Activated naive CD4-positive, alpha-beta T cell treated with anti-CD3 and anti-CD28 coated beads, Interleukin-2, amount 10 ng/mL, durations not matched to agents 7 days and 5 days (primary cell): ENCODE measurements around the gene SEMA4A.

Experiments used
- CTCF ChIA-PET: fragments of 350-600 bp; sonication (Branson Sonifier 250); formaldehyde crosslinking; loops from one replicate; lab custom pipeline; 2021; ENCODE audit warnings: antibody characterized with exemption; lab: Charles Lee
- DNase-seq: peaks from one replicate; pipeline ENCODE4 v3.0.0-alpha.2; 2020
- H3K27ac Mint-ChIP-seq: one replicate; pipeline ENCODE4 v1.8.0; 2021; ENCODE audit warnings: mild to moderate bottlenecking, moderate library complexity, mixed read lengths
- H3K27me3 Mint-ChIP-seq: one replicate; pipeline ENCODE4 v1.8.0; 2021; ENCODE audit warnings: mild to moderate bottlenecking, mixed read lengths
- H3K36me3 Mint-ChIP-seq: one replicate; pipeline ENCODE4 v1.8.0; 2021; ENCODE audit warnings: mixed read lengths
- H3K4me1 Mint-ChIP-seq: one replicate; pipeline ENCODE4 v1.8.0; 2021; ENCODE audit warnings: mixed read lengths
- H3K4me3 Mint-ChIP-seq: one replicate; pipeline ENCODE4 v1.8.0; 2021; ENCODE audit warnings: mild to moderate bottlenecking, moderate library complexity, mixed read lengths
- H3K9me3 Mint-ChIP-seq: one replicate; pipeline ENCODE4 v1.8.0; 2021; ENCODE audit warnings: mixed read lengths

Gene SEMA4A

GRCh38 chr1:156193488-156194299 is 40.3 kb downstream of the SEMA4A start, which contains the start of gene SLC25A44:
Gene SLC25A44 (plus strand): TSS chr1:156194104. CDS start chr1:156199848, 5,744 bp downstream.
- Mint-ChIP-seq H3K27me3 (no peaks in the 10 kb centered on the region), H3K4me3 (peak within 1 kb of the TSS; percentile 94), H3K4me1 (peaks cover 66% of the 10 kb centered on the region), H3K9me3 (peaks cover 3% of the 10 kb centered on the region), H3K27ac (peak within 1 kb of the TSS; percentile 88), H3K36me3 (peaks cover 19% of the 10 kb centered on the region)
- CTCF ChIA-PET = interaction anchor here (0.7 to 1.7 kb wide), 6 partner anchors 15 to 180 kb away, joined by 3 to 5 read pairs (median 3); partner anchors contain the start of gene PMF1
- DNase-seq = peak; percentile 98

GRCh38 chr1:156194300-156194652 is 40.9 kb downstream of the SEMA4A start:
- peak overlapping the region; percentile 88 for H3K27ac Mint-ChIP-seq
- CTCF ChIA-PET = interaction anchor here (1.1 to 1.7 kb wide), 4 partner anchors 17 to 29 kb away, joined by 3 to 5 read pairs (median 4); partner anchors contain the start of gene PMF1
- peaks cover 72% of the 10 kb centered on the region for H3K4me1 Mint-ChIP-seq
- H3K27me3 Mint-ChIP-seq = no peaks in the 10 kb centered on the region
- H3K9me3 Mint-ChIP-seq = no peaks in the 10 kb centered on the region
- peak overlapping the region; percentile 94 for H3K4me3 Mint-ChIP-seq
- peaks cover 25% of the 10 kb centered on the region for H3K36me3 Mint-ChIP-seq
- DNase-seq = no peak

GRCh38 chr1:156195853-156196252 is 42.5 kb downstream of the SEMA4A start:
- CTCF ChIA-PET = interaction anchor here (3.0 kb wide), 1 partner anchor 29 kb away, joined by 21 read pairs; no protein-coding TSS in a partner anchor
- H3K4me1 Mint-ChIP-seq = peaks cover 85% of the 10 kb centered on the region
- H3K27me3 Mint-ChIP-seq = no peaks in the 10 kb centered on the region
- H3K36me3 Mint-ChIP-seq = peaks cover 36% of the 10 kb centered on the region
- H3K9me3 Mint-ChIP-seq = no peaks in the 10 kb centered on the region
- peak overlapping the region; percentile 3 for H3K27ac Mint-ChIP-seq
- DNase-seq = no peak
- H3K4me3 Mint-ChIP-seq = peak overlapping the region; percentile 55

GRCh38 chr1:156196445-156196844 is 43.1 kb downstream of the SEMA4A start:
- Mint-ChIP-seq H3K27me3 (no peaks in the 10 kb centered on the region), H3K9me3 (no peaks in the 10 kb centered on the region), H3K4me1 (peaks cover 85% of the 10 kb centered on the region), H3K4me3 (no peak overlapping the region), H3K27ac (no peak overlapping the region), H3K36me3 (peaks cover 36% of the 10 kb centered on the region)
- DNase-seq = no peak
- CTCF ChIA-PET = interaction anchor here (1.3 to 3.7 kb wide), 4 partner anchors 17 to 49 kb away, joined by 6 to 21 read pairs (median 13); partner anchors contain the start of genes PMF1 and SEMA4A

GRCh38 chr1:156198831-156199349 is 45.5 kb downstream of the SEMA4A start:
- H3K4me1 Mint-ChIP-seq = peaks cover 66% of the 10 kb centered on the region
- H3K27me3 Mint-ChIP-seq = no peaks in the 10 kb centered on the region

GRCh38 chr1:156200044-156200443 is 46.7 kb downstream of the SEMA4A start:
- Mint-ChIP-seq H3K36me3 (peaks cover 32% of the 10 kb centered on the region), H3K4me3 (no peak overlapping the region), H3K4me1 (peaks cover 54% of the 10 kb centered on the region), H3K27ac (no peak overlapping the region), H3K9me3 (no peaks in the 10 kb centered on the region), H3K27me3 (no peaks in the 10 kb centered on the region)
- DNase-seq = no peak
- CTCF ChIA-PET = interaction anchor here (1.1 to 2.1 kb wide), 5 partner anchors 13 to 25 kb away, joined by 3 to 9 read pairs (median 6); partner anchors contain the start of gene PMF1

More at GRCh38 chr1:156198831-156199349, 45.5 kb downstream of the SEMA4A start:
- peaks cover 33% of the 10 kb centered on the region for H3K36me3 Mint-ChIP-seq
- DNase-seq = no peak
- H3K4me3 Mint-ChIP-seq = no peak overlapping the region
- H3K27ac Mint-ChIP-seq = peak overlapping the region; percentile 80
- H3K9me3 Mint-ChIP-seq = no peaks in the 10 kb centered on the region
- CTCF ChIA-PET = interaction anchor here (0.8 to 3.7 kb wide), 8 partner anchors 14 to 57 kb away, joined by 3 to 21 read pairs (median 4); partner anchors contain the start of genes PMF1 and SEMA4A

GRCh38 chr1:156203331-156203730 is 49.9 kb downstream of the SEMA4A start:
- DNase-seq = no peak
- Mint-ChIP-seq H3K27ac (no peak overlapping the region), H3K27me3 (no peaks in the 10 kb centered on the region), H3K4me3 (no peak overlapping the region), H3K9me3 (no peaks in the 10 kb centered on the region), H3K4me1 (peaks cover 23% of the 10 kb centered on the region), H3K36me3 (peaks cover 43% of the 10 kb centered on the region)
- CTCF ChIA-PET = interaction anchor here (3.2 kb wide), 1 partner anchor 23 kb away, joined by 16 read pairs; no protein-coding TSS in a partner anchor

GRCh38 chr1:156204686-156205085 is 51.3 kb downstream of the SEMA4A start:
- CTCF ChIA-PET = interaction anchor here (3.2 kb wide), 1 partner anchor 21 kb away, joined by 16 read pairs; no protein-coding TSS in a partner anchor
- H3K9me3 Mint-ChIP-seq = no peaks in the 10 kb centered on the region
- no peaks in the 10 kb centered on the region for H3K27me3 Mint-ChIP-seq
- H3K4me1 Mint-ChIP-seq = peaks cover 10% of the 10 kb centered on the region
- H3K36me3 Mint-ChIP-seq = peaks cover 45% of the 10 kb centered on the region
- no peak overlapping the region for H3K4me3 Mint-ChIP-seq
- H3K27ac Mint-ChIP-seq = no peak overlapping the region
- DNase-seq = no peak

GRCh38 chr1:156211243-156211642 is 57.9 kb downstream of the SEMA4A start:
- CTCF ChIA-PET = interaction anchor here (1.1 to 1.2 kb wide), 2 partner anchors 18 to 22 kb away, joined by 3 to 4 read pairs; partner anchors contain the start of gene SLC25A44
- Mint-ChIP-seq H3K4me1 (peaks cover 40% of the 10 kb centered on the region), H3K36me3 (peaks cover 51% of the 10 kb centered on the region), H3K27ac (peak overlapping the region; percentile 8), H3K9me3 (no peaks in the 10 kb centered on the region), H3K4me3 (no peak overlapping the region), H3K27me3 (no peaks in the 10 kb centered on the region)
- no peak for DNase-seq

- no peaks in the 10 kb centered on the region for H3K27me3 Mint-ChIP-seq
- CTCF ChIA-PET = interaction anchor here (1.1 to 5.1 kb wide), 4 partner anchors 12 to 19 kb away, joined by 3 to 44 read pairs (median 7); partner anchors contain the start of gene SLC25A44
- peaks cover 48% of the 10 kb centered on the region for H3K36me3 Mint-ChIP-seq
Measured at GRCh38 chr1:156212130-156212529, 58.7 kb downstream of the SEMA4A start.

GRCh38 chr1:156212833-156213643 is 59.7 kb downstream of the SEMA4A start, which contains the start of gene PMF1:
Gene PMF1 (plus strand): TSS chr1:156213007. CDS start chr1:156213016, 9 bp downstream.
- Mint-ChIP-seq H3K36me3 (peaks cover 40% of the 10 kb centered on the region), H3K4me1 (peaks cover 54% of the 10 kb centered on the region), H3K9me3 (no peaks in the 10 kb centered on the region), H3K4me3 (peak within 1 kb of the TSS; percentile 86), H3K27ac (peak within 1 kb of the TSS; percentile 99), H3K27me3 (no peaks in the 10 kb centered on the region)
- CTCF ChIA-PET = interaction anchor here (1.2 to 5.1 kb wide), 5 partner anchors 11 to 19 kb away, joined by 3 to 44 read pairs (median 6); partner anchors contain the start of gene SLC25A44
- peak; percentile 99 for DNase-seq

More at GRCh38 chr1:156212130-156212529, 58.7 kb downstream of the SEMA4A start:
- H3K9me3 Mint-ChIP-seq = no peaks in the 10 kb centered on the region
- H3K4me3 Mint-ChIP-seq = peak overlapping the region; percentile 86
- peaks cover 45% of the 10 kb centered on the region for H3K4me1 Mint-ChIP-seq
- H3K27ac Mint-ChIP-seq = peak overlapping the region; percentile 99
- DNase-seq = no peak

GRCh38 chr1:156213644-156213966 is 60.2 kb downstream of the SEMA4A start:
- no peak for DNase-seq
- peaks cover 58% of the 10 kb centered on the region for H3K4me1 Mint-ChIP-seq
- CTCF ChIA-PET = interaction anchor here (1.2 to 5.1 kb wide), 5 partner anchors 11 to 67 kb away, joined by 3 to 44 read pairs (median 6); no protein-coding TSS in a partner anchor
- H3K27me3 Mint-ChIP-seq = no peaks in the 10 kb centered on the region
- H3K36me3 Mint-ChIP-seq = peaks cover 35% of the 10 kb centered on the region
- no peaks in the 10 kb centered on the region for H3K9me3 Mint-ChIP-seq
- H3K27ac Mint-ChIP-seq = peak overlapping the region; percentile 99
- peak overlapping the region; percentile 86 for H3K4me3 Mint-ChIP-seq
